Chondrocyte (in vitro differentiated cells): Measurements from ENCODE around the gene METTL8. TPM values are rescaled to one million over a fixed set of nuclear protein-coding genes. Genes with fewer than 3 reads are reported as not detected.
"Not testable (repeated sequence)": the region's sequence is repeated elsewhere in the genome, so short reads cannot be mapped to it uniquely, and the experiment has no call there.

Source experiments
- DNase-seq: peaks from one replicate; pipeline ENCODE4 v3.0.0; 2021; ENCODE audit warnings: mixed read lengths, low spot score
- H3K27ac Mint-ChIP-seq: one replicate; pipeline ENCODE4 v1.8.0; 2021; ENCODE audit warnings: mild to moderate bottlenecking, moderate library complexity, mixed read lengths; ENCODE audit not compliant: unreplicated experiment
- H3K27me3 Mint-ChIP-seq: 2 replicates; pipeline ENCODE4 v1.8.0; 2021; ENCODE audit warnings: low read depth, mixed read lengths
- H3K36me3 Mint-ChIP-seq: 2 replicates; pipeline ENCODE4 v1.8.0; 2021; ENCODE audit warnings: low read depth, mixed read lengths
- H3K4me1 Mint-ChIP-seq: 2 replicates; pipeline ENCODE4 v1.8.0; 2021; ENCODE audit warnings: low read depth, mild to moderate bottlenecking, mixed read lengths
- H3K4me3 Mint-ChIP-seq: one replicate; pipeline ENCODE4 v1.8.0; 2021; ENCODE audit warnings: mild to moderate bottlenecking, moderate library complexity, mixed read lengths; ENCODE audit not compliant: unreplicated experiment
- H3K9me3 Mint-ChIP-seq: 2 replicates; pipeline ENCODE4 v1.8.0; 2021; ENCODE audit warnings: low read depth, mixed read lengths
- total RNA-seq: library from RNA; stranded (reverse); gene quantifications from 3 replicates; pipeline ENCODE4 v1.2.1, GENCODE V29; 2021
- TF ChIP-seq, protein P1 (sequence below): fragments of 200-600 bp; sonication (generic); IDR thresholded peaks from 2 replicates; pipeline ENCODE4 v1.5.0; 2021; ENCODE audit warnings: antibody characterized with exemption, mild to moderate bottlenecking, moderate library complexity

The METTL8 gene
- total RNA-seq, 1 donor from 2014 or later, result 24.0 TPM

DNA sequence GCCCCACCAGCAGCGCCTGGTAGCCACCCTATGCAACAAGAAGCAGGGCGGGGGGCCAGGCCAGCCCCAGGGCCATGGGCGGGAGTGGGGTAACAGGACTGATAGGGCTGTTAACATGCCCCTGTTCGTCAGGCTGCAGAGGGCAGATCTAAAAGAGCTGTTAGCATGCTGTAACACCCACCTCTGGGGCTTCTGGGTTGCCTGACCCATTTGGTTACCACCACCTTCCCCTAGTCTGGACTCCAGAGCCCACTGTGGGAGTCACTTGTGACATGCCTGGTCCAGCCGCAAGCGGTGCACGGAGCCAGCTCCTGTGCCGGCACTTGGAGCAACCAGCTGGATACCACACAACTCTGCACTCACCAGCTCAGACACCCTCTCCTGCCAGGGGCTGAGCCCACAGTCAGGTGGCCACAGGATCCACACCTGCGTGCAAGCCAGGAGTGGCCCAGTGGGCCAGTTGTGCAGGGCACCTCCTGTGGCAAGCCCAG is 2.1 kb downstream of the METTL8 start:
- Mint-ChIP-seq H3K36me3 (peaks cover 7% of the 10 kb centered on the region), H3K27ac (no peak overlapping the region), H3K27me3 (no peaks in the 10 kb centered on the region), H3K9me3 (peaks cover 5% of the 10 kb centered on the region), H3K4me1 (peaks cover 36% of the 10 kb centered on the region), H3K4me3 (no peak overlapping the region)
- TF ChIP-seq, protein P1, sequence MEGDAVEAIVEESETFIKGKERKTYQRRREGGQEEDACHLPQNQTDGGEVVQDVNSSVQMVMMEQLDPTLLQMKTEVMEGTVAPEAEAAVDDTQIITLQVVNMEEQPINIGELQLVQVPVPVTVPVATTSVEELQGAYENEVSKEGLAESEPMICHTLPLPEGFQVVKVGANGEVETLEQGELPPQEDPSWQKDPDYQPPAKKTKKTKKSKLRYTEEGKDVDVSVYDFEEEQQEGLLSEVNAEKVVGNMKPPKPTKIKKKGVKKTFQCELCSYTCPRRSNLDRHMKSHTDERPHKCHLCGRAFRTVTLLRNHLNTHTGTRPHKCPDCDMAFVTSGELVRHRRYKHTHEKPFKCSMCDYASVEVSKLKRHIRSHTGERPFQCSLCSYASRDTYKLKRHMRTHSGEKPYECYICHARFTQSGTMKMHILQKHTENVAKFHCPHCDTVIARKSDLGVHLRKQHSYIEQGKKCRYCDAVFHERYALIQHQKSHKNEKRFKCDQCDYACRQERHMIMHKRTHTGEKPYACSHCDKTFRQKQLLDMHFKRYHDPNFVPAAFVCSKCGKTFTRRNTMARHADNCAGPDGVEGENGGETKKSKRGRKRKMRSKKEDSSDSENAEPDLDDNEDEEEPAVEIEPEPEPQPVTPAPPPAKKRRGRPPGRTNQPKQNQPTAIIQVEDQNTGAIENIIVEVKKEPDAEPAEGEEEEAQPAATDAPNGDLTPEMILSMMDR, result no peak
- no peak for DNase-seq

DNA sequence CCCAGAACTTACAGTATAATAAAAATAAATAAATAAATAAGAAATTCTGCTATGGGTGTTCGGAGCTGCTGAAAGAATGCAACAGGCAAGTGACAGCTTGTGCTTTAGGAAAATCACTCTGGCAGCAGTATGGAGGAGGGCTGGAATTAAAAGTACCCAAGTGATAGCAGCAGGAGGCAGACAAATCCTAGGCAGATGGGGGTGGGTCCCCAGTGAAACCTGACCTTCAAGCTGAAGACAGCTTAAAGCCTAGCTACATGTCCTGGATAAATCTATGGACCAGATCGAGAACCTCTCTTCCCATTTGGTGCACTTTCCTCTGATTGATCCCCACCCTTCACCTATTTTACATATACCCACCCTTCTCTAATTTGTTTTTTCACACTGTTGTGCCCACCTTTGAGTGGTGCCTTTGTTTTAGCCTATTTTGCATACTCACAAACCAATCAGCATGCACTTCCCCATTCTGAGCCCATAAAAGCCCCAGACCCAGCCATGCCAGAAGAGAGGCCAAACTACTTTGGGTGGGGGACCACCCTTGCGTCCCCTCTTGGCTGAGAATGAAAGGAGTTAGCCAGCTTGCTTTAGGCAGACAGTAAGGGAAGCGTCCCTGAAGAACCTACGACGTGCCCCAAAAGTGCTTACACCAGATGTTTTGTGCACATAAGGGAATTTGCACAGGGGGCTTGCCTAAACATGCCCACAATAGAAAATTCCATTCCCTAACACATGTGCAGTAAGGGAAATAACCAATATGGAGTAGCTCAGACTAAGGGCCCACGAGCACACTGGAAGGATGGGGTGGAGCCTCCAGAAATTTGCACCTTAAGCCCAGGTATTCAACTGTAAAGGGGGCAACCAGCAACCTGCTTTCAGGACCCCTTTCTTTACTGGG is 3.0 kb downstream of the METTL8 start:
- no peaks in the 10 kb centered on the region for H3K27me3 Mint-ChIP-seq
- H3K27ac Mint-ChIP-seq, result no peak overlapping the region
- no peak for DNase-seq
- peaks cover 33% of the 10 kb centered on the region for H3K4me1 Mint-ChIP-seq
- TF ChIP-seq, protein P1, result no peak
- peaks cover 2% of the 10 kb centered on the region for H3K9me3 Mint-ChIP-seq
- H3K4me3 Mint-ChIP-seq, result no peak overlapping the region
- H3K36me3 Mint-ChIP-seq, result peaks cover 2% of the 10 kb centered on the region

DNA sequence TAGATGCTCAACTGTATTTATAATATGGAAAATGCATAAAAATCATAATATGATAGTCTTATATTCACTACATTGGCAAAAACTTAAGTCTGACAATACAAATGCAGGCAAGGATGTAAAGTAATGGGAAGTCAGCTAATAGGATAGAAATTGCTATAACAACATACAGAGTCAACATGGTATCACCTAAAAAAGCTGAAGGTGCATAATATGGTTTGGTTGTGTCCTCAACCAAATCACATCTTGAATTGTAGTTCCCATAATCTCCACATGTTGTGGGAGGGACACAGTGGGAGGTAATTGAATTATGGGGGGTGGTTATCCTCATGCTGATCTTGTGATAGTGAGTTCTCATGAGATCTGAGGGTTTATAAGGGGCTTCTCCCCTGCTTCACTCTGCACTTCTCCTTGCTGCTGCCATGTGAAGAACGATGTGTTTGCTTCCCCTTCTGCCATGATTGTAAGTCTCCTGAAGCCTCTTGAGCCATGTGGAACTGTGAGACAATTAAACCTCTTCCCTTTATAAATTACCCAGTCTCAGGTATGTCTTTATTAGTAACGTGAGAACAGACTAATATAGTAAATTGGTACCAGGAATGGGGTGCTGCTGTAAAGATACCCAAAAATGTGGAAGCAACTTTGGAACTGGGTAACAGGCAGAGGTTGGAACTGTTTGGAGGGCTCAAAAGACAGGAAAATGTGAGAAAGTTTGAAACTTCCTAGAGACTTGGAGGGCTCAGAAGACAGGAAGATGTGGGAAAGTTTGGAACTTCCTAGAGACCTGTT is 10.9 kb downstream of the METTL8 start:
- H3K4me1 Mint-ChIP-seq, H3K27ac Mint-ChIP-seq, DNase-seq, H3K4me3 Mint-ChIP-seq, H3K36me3 Mint-ChIP-seq, H3K9me3 Mint-ChIP-seq, H3K27me3 Mint-ChIP-seq: not testable (repeated sequence)

DNA sequence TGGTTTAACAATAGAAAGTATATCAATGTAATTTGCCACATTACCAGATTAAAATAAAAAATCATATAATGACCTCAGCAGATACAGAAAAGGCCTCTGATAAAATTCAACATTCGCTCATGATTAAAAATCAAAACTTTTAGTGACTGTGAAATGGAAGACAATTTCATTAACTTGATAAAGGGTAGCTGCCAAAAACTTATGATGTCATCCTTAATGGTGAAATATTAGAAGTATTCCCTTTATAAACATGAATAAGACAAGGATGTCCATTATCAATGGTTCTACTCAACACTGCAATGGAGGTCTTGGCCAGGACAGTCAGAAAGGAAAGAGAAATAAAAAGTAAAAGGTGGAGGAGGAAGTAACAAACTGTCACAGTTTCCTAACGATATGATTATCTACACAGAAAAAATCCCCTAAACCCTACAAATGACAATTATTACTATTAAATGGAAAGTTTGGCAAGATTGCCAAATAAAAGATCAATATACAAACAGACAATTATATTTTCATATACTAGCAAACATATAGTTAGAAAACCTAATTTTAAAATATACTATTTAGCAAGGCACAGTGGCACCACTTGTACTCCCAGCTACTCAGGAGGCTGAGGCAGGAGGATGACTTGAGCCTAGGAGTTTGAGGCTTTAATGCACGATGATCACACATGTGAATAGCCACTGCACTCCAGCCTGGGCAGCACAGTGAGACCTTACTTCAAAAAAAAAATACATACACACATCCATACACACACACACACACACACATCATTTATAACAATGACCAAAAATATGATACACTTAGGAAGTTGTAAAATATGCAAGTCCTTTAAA is 12.8 kb downstream of the METTL8 start:
- Mint-ChIP-seq H3K27ac (no peak overlapping the region), H3K4me1 (peaks cover 3% of the 10 kb centered on the region), H3K4me3 (no peak overlapping the region), H3K9me3 (no peaks in the 10 kb centered on the region), H3K36me3 (peaks cover 2% of the 10 kb centered on the region), H3K27me3 (no peaks in the 10 kb centered on the region)
- TF ChIP-seq, protein P1, result no peak
- no peak for DNase-seq

DNA sequence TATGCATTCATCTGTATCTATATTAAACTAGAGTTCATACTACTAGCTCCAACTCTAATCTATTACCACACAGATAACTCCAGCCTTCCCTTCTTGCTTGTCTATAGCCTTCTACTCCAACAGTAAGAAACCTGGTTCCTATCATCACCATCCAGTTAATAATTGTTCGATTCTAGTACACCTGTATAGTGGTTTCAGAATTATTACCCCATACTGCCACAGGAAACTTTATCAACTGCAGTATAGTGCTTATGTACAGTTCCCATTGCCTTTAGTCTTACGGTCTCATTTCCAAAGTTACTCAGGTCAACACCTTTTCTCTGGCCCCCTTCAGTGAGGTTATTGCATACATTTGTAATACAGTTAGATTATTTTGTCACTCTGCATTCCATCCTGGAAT is 14.5 kb downstream of the METTL8 start:
- H3K9me3 Mint-ChIP-seq, result no peaks in the 10 kb centered on the region
- H3K27ac Mint-ChIP-seq, result no peak overlapping the region
- H3K4me3 Mint-ChIP-seq, result no peak overlapping the region
- TF ChIP-seq, protein P1, result no peak
- no peak for DNase-seq
- H3K36me3 Mint-ChIP-seq, result peaks cover 2% of the 10 kb centered on the region
- peaks cover 7% of the 10 kb centered on the region for H3K4me1 Mint-ChIP-seq
- no peaks in the 10 kb centered on the region for H3K27me3 Mint-ChIP-seq
